GM19397 (cell line): ENCODE measurements around the gene SLC6A8.

ENCODE experiments used
- ATAC-seq: cut with Tn5 transposase; IDR thresholded peaks from one replicate; pipeline ENCODE4 v1.9.1; 2021; ENCODE audit warnings: mild to moderate bottlenecking, moderate library complexity; ENCODE audit not compliant: unreplicated experiment

The SLC6A8 gene

DNA sequence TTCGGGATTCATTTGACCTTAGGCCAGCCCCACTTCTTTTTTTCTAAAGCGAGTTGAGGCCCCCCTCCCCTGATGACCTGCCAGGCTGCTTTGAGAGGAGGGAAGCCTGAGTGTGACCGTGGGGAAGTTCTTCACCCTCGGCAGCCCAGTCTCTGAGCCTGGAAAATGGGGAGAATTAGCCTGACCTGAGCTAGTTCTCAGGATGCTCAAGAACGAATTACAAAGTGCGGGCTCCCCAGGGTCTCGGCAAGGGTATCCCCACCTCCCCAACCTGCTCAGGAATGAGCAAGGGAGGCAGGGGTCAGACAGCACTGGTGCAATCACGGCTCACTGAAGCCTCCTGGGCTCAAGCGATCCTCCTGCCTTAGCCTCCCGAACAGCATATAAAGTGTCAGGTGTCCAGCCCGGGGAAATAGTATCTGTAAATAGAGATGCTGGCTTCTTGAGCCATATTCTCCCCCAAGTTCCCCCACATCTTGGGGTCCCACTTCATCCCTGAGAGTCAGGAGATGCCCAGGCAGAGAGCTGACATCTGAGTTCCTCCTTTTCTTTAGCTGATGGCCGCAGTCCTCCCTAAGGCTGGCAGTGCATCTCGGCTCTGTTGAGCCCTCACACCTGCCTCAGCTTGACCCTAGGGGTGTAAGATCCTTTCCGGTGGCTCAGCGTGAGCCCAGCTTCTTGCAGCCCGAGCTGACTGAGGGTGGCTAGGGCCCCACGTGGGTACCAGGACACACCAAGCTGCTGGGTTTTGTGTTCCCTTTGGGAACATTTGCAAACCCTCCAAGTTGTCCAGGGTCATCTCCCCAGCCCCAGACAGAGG, 39.2 kb upstream of the SLC6A8 start:
- ATAC-seq = no peak

DNA sequence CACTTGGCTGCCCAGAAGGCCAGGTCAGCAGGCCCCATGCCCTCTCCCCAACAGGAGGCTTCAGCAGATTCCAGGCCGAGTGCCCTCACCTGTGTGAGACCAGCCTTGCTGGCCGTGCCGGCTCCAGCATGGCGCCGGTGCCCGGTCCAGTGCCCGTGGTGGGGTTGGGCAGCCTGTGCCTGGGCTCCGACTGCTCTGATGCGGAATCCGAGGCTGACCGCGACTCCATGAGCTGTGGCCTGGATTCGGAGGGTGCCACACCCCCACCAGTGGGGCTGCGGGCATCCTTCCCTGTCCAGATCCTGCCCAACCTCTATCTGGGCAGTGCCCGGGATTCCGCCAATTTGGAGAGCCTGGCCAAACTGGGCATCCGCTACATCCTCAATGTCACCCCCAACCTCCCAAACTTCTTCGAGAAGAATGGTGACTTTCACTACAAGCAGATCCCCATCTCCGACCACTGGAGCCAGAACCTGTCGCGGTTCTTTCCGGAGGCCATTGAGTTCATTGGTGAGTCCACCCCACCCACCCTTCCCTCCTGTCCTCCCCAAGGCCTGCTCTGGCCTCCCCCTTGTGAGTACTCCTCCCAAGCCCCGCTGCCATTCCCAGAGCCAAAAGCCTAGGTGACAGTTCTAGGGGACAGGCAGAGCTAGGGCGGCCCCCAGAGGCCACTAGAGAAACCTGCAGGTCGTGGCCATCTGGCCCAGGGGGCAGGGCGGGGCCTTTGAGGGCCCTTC, 38.4 kb upstream of the SLC6A8 start:
- no peak for ATAC-seq

DNA sequence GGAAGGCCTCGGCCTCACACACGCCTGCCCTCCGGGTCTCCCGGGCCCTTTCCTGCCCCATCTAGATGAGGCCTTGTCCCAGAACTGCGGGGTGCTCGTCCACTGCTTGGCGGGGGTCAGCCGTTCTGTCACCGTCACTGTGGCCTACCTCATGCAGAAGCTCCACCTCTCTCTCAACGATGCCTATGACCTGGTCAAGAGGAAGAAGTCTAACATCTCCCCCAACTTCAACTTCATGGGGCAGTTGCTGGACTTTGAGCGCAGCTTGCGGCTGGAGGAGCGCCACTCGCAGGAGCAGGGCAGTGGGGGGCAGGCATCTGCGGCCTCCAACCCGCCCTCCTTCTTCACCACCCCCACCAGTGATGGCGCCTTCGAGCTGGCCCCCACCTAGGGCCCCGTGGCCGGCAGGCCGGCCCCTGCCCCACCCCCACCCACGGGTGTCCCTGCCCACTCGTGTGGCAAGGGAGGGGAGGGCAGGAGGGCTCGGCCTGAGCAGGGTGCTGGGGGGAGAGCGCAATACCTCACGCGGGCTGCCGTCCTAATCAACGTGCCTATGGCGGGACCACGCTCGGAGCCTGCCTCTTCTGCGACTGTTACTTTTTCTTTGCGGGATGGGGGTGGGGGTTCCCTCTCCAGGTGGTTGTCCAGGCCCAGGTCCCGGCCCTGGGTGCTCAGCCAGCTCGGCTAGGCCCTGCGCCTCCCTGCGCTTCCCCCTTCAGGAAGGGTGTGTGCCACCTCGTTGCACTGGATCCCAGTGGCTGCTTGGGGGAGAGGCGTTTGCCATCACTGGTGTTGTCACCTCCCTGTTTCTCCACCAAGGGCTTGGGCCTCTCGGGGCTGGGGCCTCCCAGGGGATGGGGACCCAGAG, 37.6 kb upstream of the SLC6A8 start:
- ATAC-seq = no peak

DNA sequence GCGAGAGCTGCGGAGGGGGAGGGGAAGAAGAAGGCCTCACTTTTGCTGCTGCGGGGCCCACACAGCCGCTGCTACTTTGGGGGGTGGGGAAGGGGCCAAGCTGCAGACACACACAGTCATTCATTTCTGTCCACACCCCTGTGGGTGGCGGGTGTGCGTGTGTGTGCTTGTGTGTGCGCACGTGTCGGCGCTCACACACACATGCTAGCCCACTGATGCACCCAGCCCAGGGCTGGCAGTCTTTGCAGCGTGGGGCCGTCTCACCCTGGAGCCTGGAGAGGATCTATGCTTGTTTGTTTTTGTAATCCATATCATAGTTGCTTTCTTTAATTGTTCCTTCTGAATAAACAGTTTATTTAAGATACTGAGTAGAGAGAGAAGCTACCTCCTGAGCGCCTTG, 36.8 kb upstream of the SLC6A8 start:
- no peak for ATAC-seq

DNA sequence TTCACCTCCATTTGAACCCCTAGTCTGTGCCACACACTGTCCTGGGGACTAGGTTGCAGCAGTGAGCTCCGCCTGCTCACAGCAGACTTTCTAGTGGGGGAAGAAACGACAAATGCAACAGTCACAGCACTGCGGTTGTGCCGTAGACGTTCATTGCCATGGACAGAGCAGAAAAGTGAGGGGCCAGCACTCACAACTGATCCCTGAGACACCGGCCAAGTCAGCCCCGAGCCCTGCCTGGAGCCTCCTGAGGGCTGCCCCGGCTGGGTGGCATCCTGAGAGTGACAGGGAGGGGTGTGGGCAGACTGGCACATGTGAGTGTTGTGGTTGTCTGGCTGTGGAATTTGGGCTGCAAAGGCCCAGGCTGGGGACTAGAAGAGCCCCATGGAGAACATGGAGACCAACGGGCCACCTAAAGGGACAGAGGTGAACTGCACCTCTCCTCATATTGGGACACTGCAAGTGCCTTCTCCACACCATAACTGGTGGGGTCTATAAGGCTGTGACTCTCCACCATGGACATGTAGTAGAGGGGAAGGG, 36.1 kb upstream of the SLC6A8 start:
- ATAC-seq = no peak

DNA sequence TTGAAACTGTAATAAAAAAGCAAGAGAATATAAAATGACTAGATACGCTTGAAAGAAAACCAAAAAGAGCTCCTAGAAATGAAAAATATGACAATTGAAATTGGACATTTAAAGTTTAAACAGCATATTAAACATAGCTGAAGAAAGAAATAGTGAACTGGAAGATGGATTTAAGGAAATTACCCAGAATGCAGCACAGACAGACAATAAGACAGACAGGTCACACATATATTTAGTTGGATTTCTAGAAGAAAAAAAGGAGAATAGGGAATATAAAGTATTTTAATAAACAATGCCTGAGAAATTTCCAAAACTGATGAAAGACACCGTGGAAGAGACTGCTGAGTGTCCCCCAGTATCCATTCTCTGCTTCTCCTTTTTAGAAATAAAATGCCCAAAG, 34.2 kb upstream of the SLC6A8 start:
- no peak for ATAC-seq

DNA sequence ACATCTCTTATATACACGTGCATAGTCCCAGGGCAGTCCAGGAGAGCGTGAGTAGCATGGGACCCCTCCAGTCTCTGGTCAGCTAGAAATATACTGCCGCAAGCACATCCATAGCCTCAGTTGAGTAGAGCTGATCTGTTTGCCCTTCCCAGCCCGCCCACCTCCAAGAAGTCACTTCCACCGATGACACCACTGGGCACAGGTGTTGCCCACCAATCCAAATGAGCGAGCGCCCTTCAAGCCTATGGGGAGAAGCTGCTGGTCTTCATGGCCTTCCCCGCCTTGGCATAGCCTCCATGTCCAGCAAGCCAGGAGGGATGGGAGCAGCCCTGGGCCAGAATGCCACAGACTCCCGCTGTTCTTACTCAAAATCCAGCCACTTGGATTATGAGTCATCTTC, 30.6 kb upstream of the SLC6A8 start:
- ATAC-seq = no peak

DNA sequence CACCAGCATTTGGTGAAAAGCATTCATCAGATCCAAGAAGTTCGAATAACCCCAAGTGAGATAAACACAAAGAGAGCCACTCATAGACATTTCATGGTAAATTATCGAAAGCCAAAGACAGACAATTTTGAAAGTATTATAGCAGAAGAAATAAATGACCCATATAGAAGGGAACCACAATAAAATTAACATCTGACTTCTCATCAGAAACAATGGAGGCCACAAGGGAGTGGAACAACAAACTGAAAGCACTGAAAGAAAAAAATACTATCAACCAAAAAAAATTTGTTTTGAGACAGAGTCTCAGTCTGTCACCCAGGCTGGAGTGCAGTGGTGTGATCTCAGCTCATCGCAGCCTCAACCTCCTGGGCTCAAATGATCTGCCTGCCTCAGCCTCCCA, 28.5 kb upstream of the SLC6A8 start:
- no peak for ATAC-seq

DNA sequence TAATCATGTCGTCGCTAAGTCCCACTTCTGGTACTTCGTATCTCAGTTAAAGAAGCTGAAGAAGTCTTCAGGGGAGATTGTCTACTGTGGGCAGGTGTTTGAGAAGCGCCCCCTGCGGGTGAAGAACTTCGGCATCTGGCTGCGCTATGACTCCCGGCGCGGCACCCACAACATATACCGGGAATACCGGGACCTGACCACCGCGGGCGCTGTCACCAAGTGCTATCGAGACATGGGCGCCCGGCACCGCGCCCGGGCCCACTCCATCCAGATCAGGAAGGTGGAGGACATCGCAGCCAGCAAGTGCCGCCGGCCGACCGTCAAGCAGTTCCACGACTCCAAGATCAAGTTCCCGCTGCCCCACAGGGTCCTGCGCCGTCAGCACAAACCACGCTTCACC, 25.5 kb upstream of the SLC6A8 start:
- ATAC-seq = no peak

DNA sequence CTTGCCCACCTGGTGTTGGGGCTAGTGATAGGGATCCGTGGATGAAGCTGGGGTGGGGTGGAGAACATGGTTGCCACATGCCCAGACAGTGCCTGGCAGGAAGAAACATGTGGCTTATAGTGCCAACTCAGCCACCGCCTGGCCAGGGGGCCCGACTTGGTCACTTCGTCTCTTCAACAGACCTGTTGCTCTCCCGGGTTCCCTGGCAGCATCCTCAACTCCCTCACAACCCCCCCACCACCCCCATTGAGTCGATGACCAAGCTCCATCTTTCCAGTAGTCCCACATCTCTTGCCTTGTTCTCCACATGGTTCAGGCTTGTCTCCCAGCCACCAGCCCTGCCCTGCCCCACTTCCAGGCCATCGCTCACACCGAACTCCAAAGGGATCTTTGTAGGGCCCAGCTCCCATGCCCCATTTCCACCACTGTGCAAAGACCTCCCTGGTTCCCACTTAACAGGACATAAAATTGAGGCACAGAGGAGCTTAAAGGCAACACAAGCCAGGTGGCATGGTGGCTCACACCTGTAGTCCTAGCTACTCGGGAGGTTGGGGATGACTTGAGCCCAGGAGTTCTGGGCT, 21.9 kb upstream of the SLC6A8 start:
- ATAC-seq = no peak

DNA sequence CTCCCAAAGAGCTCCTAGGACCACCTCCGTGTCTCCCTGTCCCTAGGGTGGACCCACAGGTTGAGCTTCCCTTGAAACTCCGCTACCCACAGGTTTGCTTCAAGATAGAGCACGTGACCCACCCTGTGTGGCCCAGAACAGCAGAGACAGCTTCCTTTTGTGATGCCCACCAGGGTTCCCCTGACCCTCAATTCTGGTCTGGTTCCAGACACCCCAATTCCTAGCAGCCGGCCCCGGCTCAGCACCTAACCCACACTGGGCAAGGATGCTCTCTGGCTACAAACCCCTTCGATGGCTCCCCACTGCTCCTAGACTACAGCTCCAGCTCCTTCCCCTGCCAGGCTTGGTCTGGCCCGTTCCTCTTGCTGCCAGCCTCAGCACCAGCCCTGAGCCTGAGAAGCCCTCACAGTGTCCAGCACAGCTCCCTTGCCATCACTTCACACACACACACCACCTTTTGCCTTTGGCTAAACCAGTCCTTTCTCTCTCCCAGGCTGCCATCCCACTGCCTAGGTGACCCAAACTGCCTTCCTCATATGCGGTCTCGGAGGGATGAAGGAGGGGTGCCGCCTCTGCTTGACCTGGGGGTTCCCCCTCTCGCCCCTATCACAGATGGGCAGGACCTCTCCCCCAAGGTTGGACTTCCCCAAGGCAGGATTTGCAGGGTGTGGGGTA, 20.3 kb upstream of the SLC6A8 start:
- ATAC-seq = no peak

DNA sequence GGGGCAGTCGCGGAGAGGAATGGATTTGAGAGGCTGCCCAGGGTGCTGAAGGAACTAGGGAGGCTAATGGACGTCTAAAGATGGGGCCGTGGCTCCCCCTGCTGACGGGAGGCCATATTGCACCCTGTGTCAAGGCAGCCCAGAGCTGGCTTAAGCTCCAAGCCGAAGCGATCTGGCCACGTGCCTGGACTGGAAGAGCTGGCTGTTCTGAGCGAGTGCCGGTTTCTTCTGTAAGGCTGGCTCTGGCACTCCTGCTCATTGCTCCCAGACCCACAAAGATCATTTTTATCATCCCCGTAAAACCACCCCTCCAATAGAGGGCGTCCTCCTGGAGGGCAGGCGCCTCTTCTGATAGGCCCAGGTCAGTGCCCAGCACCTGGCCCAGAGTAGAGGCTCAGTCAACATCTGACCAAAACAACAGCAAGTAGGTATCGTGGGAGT, 19.8 kb upstream of the SLC6A8 start:
- ATAC-seq = no peak

DNA sequence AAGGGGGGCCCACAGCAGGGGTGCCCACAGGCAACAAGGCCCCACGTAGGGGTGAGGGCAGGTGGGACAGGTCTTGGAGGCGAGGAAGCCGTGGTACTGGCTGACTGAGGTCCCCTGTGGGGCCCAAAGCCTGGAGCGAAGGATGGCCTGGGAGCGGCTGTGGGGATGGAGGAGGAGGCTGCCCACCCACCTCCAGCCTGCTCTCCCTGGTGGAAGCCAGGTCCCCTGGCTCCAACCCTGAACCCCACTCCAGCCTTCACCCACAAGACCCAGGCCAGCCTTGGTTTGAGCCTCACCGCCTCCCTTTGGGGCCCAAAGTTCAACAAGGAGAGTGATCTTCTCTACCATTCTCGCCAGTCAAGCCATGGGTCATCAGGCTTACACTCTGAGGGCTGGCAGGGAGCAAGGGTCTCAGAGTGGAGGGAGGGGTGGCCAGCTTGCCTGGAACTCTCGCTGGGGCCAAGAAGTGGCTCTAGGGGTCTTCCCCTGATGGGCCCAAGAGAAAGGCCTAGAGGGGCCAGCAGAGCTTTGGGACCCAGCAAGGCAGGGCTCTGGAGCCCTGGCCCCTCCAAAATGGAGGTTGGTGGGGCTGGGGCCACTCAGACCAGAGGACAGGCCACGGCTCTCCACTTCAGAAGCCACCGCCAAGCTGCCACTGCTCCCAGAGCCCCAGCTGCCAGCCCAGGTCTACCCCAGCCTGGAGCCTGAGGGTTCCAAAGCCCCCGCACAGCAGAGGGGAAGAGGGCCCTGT, 19.1 kb upstream of the SLC6A8 start:
- ATAC-seq = no peak

DNA sequence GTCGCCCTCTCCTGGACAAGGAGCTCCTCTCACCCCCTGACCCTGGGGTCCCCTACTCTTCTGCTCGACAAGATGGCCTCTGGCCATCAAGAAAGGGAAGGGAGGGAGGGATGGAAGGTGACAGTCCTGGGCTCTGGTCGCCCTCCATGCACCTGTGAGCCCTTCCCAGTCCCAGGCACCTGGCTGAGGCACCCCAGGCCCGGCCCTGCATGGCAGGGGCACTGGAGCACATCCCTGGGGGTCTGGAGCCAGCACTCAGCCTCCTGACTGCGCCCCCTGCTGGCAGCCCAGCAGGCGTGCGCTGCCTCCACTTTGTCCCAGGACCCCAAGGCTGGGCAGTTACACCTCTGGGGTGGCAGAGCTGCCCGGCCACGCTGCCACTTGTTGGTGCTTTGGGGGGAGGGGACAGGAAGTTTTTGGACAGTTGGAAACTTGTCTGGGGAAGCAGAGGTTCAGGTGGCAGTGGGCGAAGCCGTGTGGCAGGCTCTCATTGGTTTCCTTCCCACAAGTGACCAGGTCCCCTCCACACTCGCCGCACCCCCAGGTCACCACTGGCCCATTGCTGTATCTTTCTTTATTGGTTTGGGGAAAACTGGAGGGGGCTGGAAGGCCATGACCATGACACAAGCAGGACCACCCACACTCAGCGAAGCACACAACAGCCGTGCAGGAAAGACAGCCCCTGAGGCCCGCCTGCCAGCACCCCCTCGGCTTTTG, 18.4 kb upstream of the SLC6A8 start:
- ATAC-seq = no peak

DNA sequence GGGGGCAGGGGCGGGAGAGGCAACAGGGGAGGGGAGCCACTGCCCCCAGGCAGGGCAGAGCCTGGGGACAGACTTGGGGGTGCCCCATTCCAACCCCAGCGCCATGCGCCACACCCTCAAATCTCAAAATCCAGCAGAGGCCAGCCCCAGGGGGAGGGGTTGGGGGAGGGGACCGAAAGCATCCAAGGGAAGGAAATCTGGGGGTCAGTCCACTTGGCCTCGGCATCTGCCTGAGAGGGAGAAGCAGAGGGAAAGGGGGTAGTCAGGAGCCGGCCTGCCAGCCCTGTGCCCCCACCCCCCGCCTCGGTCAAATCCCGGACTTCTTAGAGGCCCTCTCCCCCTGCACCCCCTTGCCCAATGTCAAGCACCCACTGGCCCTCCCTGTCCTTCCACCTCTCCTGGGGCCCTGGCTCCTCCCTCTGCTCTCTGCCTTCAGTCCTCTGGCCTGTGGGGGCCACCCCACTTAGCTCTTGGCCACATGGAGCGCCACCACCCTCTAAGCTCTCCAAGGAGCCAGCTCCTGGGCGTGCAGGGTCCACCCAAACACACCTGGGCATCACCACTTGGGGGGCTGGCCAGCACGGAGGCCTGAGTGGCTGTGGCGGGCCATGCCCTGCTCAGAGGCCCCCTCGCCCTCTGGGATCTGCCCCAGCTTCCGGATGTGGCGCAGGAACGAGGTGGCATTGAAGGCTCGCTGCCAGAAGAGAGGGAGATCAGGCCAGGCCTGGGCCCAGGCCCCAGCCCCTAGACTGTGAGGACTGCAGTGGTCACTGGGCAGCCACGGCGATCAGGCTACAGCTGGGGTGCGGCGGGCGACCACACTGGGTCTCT, 17.6 kb upstream of the SLC6A8 start:
- ATAC-seq = no peak

DNA sequence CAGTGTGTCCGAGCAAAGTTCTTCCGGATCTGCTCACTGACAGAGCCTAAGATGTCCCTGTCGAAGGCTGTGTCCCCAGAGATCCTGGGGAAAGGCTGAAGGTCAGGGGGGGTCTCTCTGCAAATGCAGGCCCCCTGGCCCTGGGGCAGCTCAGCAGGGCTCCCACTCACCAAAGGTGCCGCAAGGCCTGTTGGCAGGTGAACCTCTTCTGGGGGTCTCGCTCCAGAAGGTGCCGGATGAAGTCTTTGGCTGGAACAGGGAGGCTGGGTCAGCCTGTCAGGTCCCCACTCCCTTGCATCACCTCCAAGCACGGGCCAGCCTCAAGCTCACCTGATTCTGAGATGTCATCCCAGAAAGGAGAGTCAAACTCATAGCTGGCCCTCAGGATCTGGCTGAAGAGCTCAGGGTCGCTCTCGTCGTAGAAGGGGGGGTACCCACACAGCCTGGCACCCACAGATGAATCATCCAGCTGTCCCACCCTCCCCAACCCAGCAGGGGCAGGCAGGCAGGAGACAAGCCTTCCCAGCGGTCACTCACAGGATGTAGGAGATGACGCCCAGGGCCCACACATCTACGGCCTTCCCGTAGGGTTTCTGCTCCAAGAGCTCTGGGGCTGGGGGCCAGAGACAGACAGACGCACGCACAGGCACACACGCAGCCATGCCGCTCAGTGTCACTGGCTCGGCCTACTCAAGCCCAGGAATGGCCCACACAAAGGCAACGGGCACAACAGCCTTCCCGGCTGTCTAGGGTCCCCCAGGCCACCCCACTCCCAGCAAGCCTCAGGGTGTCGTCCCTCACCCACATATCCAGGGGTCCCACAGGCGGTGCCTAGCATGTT, 16.8 kb upstream of the SLC6A8 start:
- no peak for ATAC-seq
